Activated naive CD4-positive, alpha-beta T cell treated with anti-CD3 and anti-CD28 coated beads, Interleukin-2, amount 50 U/mL, for 24 hours (primary cell): ENCODE results near the gene CNOT6L.
"Not testable (repeated sequence)": the region's sequence is repeated elsewhere in the genome, so short reads cannot be mapped to it uniquely, and the experiment has no call there.

ENCODE experiments used
- H3K27ac Mint-ChIP-seq: one replicate; pipeline ENCODE4 v1.8.0; 2021; ENCODE audit warnings: mild to moderate bottlenecking, mixed read lengths
- H3K27me3 Mint-ChIP-seq: one replicate; pipeline ENCODE4 v1.8.0; 2021; ENCODE audit warnings: mixed read lengths
- H3K36me3 Mint-ChIP-seq: one replicate; pipeline ENCODE4 v1.8.0; 2021; ENCODE audit warnings: mixed read lengths
- H3K4me1 Mint-ChIP-seq: one replicate; pipeline ENCODE4 v1.8.0; 2021; ENCODE audit warnings: mixed read lengths
- H3K4me3 Mint-ChIP-seq: one replicate; pipeline ENCODE4 v1.8.0; 2021; ENCODE audit warnings: mild to moderate bottlenecking, mixed read lengths
- H3K9me3 Mint-ChIP-seq: one replicate; pipeline ENCODE4 v1.8.0; 2021; ENCODE audit warnings: mixed read lengths

The CNOT6L gene

DNA sequence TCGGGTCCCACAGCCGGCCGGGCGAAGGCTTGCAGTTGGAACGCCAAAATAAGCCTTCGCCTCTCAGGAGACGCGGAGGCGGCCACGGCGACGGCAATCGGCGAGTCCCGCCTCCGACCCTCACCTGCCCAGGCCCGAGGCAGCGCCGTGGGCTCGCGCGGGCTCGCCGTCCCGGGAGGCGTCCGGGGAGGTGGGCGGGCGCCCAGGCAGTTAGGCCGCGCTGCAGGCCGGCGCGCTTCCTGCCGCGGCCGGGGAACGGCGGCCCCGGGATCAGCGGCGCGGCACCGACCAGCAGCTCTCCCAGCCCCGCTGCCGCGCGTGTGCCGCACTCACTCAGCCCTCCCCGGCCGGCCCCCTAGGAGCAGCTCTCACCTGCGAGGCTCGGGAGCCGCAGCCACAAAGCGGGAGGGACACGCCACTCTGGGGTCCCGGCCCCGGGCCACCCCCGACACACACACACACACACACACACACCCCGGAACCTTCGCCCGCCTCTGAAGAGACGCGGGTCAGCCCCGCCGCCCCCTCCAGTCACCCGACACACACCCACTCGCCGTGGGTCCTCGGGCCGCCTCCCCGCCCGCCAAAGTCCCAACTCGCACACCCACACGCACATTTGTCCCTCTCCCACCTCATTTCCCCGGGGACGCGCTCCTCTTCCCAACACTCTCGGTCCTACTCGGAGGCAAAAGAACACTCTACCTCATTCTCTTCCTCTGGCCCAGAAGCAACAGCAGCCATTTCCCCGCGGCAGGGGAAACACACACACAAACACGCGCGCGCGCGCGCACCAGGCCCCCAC lies at the start of gene CNOT6L:
Gene CNOT6L (minus strand): TSS at position 767 of the 802 bp plus-strand sequence. CDS start 60 bp downstream, at position 707.
- peaks cover 66% of the 10 kb centered on the region for H3K4me1 Mint-ChIP-seq
- H3K4me3 Mint-ChIP-seq: peak within 1 kb of the TSS; percentile 99
- peaks cover 4% of the 10 kb centered on the region for H3K36me3 Mint-ChIP-seq
- H3K9me3 Mint-ChIP-seq: no peaks in the 10 kb centered on the region
- H3K27ac Mint-ChIP-seq: peak within 1 kb of the TSS; percentile 100
- no peaks in the 10 kb centered on the region for H3K27me3 Mint-ChIP-seq

DNA sequence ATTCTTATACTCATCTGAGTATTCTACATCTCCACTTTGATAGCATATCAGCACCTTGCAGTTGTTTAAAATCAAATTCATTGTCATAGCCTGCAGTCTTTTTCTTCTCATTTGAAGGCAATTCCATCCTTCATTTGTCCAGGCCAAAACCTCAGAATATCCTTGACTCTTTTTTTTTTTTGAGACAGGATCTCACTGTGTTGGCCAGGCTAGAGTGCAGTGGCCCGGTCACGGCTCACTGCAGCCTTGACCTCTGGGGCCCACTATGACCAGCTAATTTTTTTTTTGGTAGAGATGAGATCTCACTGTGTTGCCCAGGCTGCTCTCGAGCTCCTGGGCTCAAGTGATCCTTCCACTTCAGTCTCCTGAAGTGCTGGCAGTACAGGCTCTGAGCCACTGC lies 46.1 kb upstream of the CNOT6L start:
- Mint-ChIP-seq H3K4me1 (peaks cover 68% of the 10 kb centered on the region), H3K4me3 (peak overlapping the region; percentile 42), H3K9me3 (no peaks in the 10 kb centered on the region), H3K36me3 (peaks cover 19% of the 10 kb centered on the region), H3K27me3 (no peaks in the 10 kb centered on the region), H3K27ac (no peak overlapping the region)

DNA sequence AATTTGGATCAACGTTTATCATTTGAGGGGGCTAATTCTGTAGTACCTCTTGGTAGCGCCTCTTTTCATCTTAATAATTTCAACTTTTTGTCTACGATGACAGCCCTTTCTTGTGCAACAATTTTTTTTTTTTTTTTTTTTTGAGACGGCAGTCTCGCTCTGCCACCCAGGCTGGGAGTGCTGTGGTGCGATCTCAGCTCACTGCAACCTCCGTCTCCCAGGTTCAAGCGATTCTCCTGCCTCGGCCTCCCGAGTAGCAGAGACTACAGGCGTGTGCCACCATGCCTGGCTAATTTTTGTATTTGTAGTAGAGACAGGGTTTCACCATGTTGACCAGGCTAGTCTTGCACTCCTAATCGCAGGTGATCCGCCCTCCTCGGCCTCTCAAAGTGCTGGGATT lies 44.2 kb upstream of the CNOT6L start:
- H3K27me3 Mint-ChIP-seq: not testable (repeated sequence)

DNA sequence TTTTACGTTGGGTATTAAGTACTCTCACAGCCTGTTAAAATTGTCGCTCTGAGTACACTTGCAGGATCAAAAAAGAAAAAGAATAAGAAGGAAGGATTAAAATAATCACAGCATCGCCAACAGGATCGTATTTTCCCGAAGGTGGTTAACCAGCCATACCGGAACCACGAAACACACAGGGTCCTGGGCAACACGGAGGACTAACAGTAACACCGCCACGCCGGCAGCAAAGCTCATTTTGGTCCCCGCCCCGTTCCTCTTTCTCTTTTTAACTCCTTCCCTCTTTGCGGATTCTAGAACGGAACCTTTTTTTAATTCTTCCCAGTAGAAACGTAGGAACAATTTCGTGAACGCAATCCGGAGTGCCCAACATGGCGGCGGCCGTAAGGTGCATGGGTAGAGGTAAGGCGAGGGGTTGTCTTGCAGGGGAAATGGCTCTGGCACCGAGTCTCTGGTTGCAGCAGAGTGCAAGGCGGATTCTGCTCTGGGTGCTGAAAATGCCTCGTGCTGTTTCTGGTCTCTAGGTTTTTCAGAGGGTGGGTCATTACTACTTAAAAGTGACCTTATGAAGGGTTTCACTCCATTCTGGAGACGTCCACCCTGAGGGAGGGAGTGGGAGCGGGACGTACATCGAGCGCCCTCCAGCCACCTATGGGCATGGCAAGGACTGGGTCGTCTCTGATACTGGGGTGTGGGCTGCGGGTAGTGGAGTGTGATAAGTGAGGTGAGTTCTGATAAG lies 43.5 kb upstream of the CNOT6L start, which contains the start of gene MRPL1:
Gene MRPL1 (plus strand): TSS at position 353 of the 739 bp plus-strand sequence. CDS start 19 bp downstream, at position 372.
- Mint-ChIP-seq H3K27ac (peak within 1 kb of the TSS; percentile 99), H3K27me3 (no peaks in the 10 kb centered on the region), H3K4me1 (peaks cover 62% of the 10 kb centered on the region), H3K9me3 (no peaks in the 10 kb centered on the region), H3K4me3 (peak within 1 kb of the TSS; percentile 99), H3K36me3 (peaks cover 14% of the 10 kb centered on the region)

More for the DNA sequence above, 44.2 kb upstream of the CNOT6L start:
- H3K9me3 Mint-ChIP-seq: not testable (repeated sequence)
- peak overlapping the region; percentile 99 for H3K4me3 Mint-ChIP-seq
- H3K27ac Mint-ChIP-seq: peak overlapping the region; percentile 99
- H3K36me3 Mint-ChIP-seq: peaks cover 14% of the 10 kb centered on the region
- H3K4me1 Mint-ChIP-seq: peaks cover 59% of the 10 kb centered on the region

DNA sequence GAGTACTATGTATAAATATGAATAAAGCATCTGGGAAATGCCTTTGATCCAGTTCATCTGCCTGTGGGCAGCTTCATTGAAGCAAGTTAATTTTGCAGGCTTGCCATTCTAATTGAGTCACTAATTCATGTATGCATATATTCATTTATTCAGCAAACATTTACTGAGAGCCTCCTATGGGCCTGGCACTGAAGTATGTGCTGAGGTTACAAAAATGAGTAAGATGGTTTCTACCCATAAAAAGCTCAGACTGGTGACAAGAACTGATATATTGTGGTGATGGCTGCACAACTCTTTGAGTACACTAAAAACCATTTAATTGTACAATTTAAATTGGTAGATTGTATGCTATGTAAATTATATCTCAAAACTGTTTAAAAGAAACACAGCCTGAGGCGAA lies 42.3 kb upstream of the CNOT6L start:
- peaks cover 64% of the 10 kb centered on the region for H3K4me1 Mint-ChIP-seq
- H3K36me3 Mint-ChIP-seq: peaks cover 10% of the 10 kb centered on the region
- H3K27ac Mint-ChIP-seq: peak overlapping the region; percentile 99
- H3K9me3 Mint-ChIP-seq: no peaks in the 10 kb centered on the region
- peak overlapping the region; percentile 99 for H3K4me3 Mint-ChIP-seq
- no peaks in the 10 kb centered on the region for H3K27me3 Mint-ChIP-seq

DNA sequence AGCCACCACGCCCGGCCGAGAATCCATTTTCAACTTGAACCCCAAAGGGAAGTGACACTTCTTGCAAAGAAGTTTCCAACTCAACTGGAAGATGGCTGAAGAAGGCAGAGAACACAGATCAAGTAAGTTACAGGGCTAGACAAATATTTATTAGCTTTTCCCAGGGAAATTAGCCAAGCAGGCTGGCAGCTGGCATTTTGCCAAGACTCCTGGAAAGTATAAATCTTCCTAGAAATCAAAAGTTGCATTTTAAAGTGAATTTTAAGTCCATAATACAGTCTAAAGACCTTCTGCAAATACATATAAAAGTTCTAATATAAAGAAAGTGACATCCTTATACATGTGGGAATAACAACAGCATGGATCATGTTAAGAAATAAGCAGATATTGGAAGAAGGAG lies 40.1 kb upstream of the CNOT6L start:
- Mint-ChIP-seq H3K36me3 (peaks cover 2% of the 10 kb centered on the region), H3K27me3 (no peaks in the 10 kb centered on the region), H3K4me3 (no peak overlapping the region), H3K9me3 (no peaks in the 10 kb centered on the region), H3K4me1 (peaks cover 63% of the 10 kb centered on the region), H3K27ac (peak overlapping the region; percentile 85)

DNA sequence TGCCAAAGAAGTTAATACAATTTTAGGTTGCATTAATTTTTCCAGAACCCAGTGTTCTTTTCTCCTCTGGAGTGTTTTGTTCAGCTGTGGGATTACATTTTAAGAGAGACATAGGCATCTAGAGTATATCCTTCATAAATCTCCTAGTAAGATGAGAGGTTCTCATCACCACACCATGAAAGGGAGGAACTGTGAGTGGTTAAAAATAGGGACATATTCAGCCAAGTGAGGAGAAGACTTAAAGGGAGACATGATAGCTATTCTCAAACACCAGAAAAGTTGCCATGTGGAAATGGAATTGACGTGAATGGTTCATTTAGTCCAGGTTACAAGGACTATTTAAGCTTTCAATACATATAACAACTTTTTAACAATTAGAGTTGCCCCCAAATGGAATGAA lies 37.0 kb upstream of the CNOT6L start:
- Mint-ChIP-seq H3K4me1 (peaks cover 71% of the 10 kb centered on the region), H3K27me3 (no peaks in the 10 kb centered on the region), H3K36me3 (peaks cover under 1% of the 10 kb centered on the region), H3K4me3 (peak overlapping the region; percentile 86), H3K27ac (peak overlapping the region; percentile 99), H3K9me3 (no peaks in the 10 kb centered on the region)

DNA sequence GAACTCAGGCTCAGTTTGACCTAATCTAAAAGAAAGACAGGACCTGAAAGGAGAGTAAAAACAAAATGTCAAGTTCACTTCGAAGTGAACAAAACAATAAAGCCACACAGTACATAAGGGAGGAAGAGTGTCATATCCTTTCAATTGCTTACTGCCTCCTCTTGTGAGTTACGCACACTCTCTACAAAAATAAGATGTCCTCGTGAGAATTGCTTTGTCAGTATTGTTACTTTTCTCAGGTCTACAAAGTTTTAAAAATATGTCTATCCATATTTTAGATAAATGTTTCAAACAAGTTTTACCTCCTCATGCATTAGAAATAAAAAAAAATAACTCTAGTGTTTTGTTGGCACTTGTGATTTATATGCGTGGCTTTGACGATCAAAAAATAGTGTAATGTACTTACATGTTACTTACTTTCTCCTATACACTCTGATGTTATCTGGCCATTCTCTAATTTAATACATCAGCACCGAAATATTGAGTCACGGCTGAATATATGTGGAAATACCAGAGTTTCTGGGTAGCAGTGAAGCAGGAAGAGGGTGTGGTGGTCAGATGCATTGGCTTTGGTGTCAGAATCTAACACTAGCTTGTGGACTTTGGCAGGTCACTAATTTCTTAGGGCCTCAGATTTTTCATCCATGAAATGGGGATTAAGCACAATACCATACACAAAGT lies 35.4 kb upstream of the CNOT6L start:
- H3K27ac Mint-ChIP-seq: peak overlapping the region; percentile 99
- peaks cover 66% of the 10 kb centered on the region for H3K4me1 Mint-ChIP-seq
- H3K27me3 Mint-ChIP-seq: no peaks in the 10 kb centered on the region
- H3K36me3 Mint-ChIP-seq: peaks cover 1% of the 10 kb centered on the region
- H3K4me3 Mint-ChIP-seq: peak overlapping the region; percentile 80
- H3K9me3 Mint-ChIP-seq: no peaks in the 10 kb centered on the region

DNA sequence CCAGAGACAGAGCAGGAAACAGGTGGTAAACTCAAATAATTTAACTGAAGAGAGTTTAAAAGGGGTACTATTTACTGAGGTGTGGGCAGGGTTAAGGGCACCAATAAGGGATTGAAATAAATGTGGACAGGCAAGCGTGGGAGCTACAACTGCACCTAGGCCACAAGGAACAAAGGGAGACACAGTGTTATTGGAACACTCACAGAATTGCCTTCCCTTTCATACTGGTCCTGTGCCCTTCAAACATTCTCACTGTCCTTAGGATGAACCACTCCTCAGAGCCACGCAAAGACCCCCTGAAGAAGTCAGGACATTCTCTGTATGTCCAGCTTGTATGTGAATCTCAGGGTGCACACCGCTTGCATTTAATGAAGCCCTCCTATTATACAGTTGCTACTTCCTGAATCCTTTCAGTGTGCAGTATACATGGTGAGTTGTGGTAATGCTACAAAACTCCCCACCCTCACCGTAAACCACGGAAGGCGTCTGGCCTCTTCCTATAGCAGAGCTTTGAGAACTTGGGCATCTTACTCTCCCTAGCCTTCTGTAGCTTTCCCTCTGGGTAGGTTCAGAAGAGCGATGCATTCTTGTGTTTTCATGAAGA lies 33.8 kb upstream of the CNOT6L start:
- H3K4me1 Mint-ChIP-seq: peaks cover 56% of the 10 kb centered on the region
- H3K27ac Mint-ChIP-seq: peak overlapping the region; percentile 99
- H3K27me3 Mint-ChIP-seq: no peaks in the 10 kb centered on the region
- peaks cover 1% of the 10 kb centered on the region for H3K36me3 Mint-ChIP-seq
- H3K9me3 Mint-ChIP-seq: no peaks in the 10 kb centered on the region
- H3K4me3 Mint-ChIP-seq: peak overlapping the region; percentile 80

DNA sequence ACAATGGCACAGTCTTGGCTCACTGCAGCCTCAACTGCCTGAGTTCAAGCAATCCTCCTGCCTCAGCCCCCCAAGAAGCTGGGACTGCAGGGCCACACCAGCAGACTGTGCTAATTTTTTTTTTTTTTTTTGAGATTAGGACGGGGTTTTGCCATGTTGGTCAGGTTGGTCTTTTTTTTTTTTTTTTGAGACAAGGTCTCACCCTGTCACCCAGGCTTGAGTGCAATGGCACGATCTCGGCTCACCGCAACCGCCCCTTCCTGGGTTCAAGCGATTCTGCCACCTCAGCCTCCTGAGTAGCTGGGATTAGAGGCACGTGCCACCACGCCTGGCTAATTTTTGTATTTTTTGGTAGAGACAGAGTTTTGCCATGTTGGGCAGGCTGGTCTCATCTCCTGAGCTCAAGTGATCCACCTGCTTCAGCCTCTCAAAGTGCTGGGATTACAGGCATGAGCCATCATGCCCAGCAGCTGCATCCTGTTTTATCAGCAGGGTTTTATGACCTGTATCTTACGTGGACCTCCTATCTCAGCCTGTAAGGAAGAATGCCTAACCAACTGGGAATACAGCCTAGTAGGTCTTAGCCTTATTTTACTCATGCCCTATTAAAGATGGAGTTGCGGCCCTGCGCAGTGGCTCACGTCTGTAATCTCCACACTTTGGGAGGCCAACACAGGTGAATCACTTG lies 30.3 kb upstream of the CNOT6L start:
- Mint-ChIP-seq H3K9me3 (no peaks in the 10 kb centered on the region), H3K36me3 (peaks cover 1% of the 10 kb centered on the region), H3K4me3 (no peak overlapping the region), H3K27ac (no peak overlapping the region), H3K4me1 (peaks cover 34% of the 10 kb centered on the region), H3K27me3 (no peaks in the 10 kb centered on the region)

DNA sequence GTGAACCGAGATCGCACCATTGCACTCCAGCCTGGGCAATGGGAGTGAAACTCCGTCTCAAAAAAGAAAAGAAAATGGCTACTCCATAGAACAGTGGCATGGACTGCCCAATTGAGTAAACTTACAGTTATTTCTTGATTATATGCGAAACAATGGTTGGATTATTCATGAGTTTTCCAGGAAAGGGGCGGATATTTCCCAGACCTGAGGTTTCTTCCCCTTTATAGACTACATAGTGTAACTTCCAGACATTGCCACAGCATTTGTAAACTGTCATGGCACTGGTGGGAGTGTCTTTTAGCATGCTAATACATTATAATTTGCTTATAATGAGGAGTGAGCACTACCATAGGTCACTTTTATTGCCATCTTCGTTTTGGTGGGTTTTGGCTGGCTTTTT lies 29.3 kb upstream of the CNOT6L start:
- peaks cover 1% of the 10 kb centered on the region for H3K36me3 Mint-ChIP-seq

DNA sequence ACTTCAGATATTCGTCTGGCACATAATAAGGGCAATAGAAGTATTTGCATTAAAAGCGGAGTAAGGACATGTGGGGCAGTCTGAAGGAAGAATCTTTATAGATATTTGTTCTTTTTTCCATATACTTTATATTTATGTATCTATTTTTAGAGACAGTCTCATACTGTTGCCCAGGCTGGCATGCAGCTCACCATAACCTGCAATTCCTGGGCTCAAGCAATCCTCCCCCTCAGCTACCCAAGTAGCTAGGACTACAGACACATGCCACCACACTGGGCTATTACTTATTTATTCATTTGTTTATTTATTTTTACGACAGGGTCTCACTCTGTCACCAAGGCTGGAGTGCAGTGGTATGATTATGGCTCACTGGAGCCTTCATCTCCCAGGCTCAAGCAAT lies 26.8 kb upstream of the CNOT6L start:
- Mint-ChIP-seq H3K4me3 (no peak overlapping the region), H3K27me3 (no peaks in the 10 kb centered on the region), H3K4me1 (peaks cover 22% of the 10 kb centered on the region), H3K9me3 (no peaks in the 10 kb centered on the region), H3K36me3 (no peaks in the 10 kb centered on the region), H3K27ac (no peak overlapping the region)

More for the DNA sequence above, 29.3 kb upstream of the CNOT6L start:
- Mint-ChIP-seq H3K4me3 (no peak overlapping the region), H3K4me1 (peaks cover 34% of the 10 kb centered on the region), H3K9me3 (no peaks in the 10 kb centered on the region), H3K27ac (no peak overlapping the region), H3K27me3 (no peaks in the 10 kb centered on the region)

DNA sequence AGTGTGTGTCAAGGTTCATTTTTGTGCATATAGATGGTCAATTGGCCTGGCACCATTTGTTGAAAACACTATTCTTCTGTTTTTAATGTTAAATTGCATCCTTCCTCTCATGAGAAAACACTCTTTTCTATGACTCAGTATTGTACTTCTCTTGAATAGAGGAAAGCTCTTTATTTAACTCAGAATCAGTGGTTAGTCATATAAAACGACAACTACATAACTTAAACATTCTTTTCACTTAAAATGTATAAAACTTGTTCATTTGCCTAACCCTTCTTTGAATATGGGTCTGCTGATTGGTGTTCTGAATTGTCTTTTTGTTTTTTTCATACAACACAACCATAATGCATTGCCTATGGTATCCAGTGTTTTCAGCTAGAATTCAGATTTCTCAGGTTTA lies 26.2 kb upstream of the CNOT6L start:
- H3K27ac Mint-ChIP-seq: no peak overlapping the region
- H3K27me3 Mint-ChIP-seq: no peaks in the 10 kb centered on the region
- peaks cover 22% of the 10 kb centered on the region for H3K4me1 Mint-ChIP-seq
- no peak overlapping the region for H3K4me3 Mint-ChIP-seq
- H3K9me3 Mint-ChIP-seq: no peaks in the 10 kb centered on the region
- H3K36me3 Mint-ChIP-seq: no peaks in the 10 kb centered on the region

DNA sequence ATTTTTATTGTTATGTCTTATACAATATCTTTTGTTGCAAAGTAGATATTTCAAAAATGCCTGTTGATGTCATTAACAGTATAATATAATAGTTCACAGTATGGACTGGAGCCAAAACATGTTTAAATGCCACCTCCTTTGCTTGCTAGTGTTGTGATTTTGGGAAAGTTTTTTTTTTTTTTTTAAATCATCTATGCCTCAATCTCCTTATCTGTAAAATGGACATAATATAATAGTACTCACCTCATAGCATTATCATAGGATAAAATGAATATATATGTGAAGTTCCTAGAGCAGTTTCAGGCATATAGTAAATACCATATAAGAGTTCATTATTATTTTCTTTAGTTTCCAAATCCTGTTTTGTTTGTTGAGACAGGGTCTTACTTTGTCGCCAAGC lies 25.2 kb upstream of the CNOT6L start:
- no peak overlapping the region for H3K27ac Mint-ChIP-seq
- H3K36me3 Mint-ChIP-seq: no peaks in the 10 kb centered on the region
- no peak overlapping the region for H3K4me3 Mint-ChIP-seq
- H3K4me1 Mint-ChIP-seq: peaks cover 22% of the 10 kb centered on the region
- H3K9me3 Mint-ChIP-seq: no peaks in the 10 kb centered on the region
- no peaks in the 10 kb centered on the region for H3K27me3 Mint-ChIP-seq

DNA sequence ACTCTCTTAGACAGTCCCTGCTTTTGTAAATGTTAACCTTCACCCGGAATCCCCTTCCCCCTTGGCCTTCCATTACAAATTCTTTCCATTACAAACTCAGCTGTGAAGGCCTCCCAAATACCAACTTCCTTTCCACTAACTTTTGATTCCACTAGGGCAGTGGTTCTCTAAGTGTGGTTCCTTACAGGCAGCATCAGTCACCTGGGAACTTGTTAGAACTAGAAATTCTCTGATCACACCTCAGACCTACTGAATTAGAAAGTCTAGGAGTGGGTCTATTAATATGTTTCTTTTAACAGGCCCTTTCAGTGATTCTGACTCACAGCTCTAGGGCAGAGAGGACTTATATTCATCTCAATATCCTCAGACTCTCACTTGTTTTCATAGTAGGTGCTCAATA lies 24.5 kb upstream of the CNOT6L start:
- H3K4me1 Mint-ChIP-seq: peaks cover 22% of the 10 kb centered on the region
- no peaks in the 10 kb centered on the region for H3K36me3 Mint-ChIP-seq
- H3K9me3 Mint-ChIP-seq: no peaks in the 10 kb centered on the region
- no peak overlapping the region for H3K4me3 Mint-ChIP-seq
- peak overlapping the region; percentile 84 for H3K27ac Mint-ChIP-seq
- no peaks in the 10 kb centered on the region for H3K27me3 Mint-ChIP-seq
